NCI-H2196 (cell line): ENCODE results near the gene CREB3L2.
"Not testable (repeated sequence)": the region's sequence is repeated elsewhere in the genome, so short reads cannot be mapped to it uniquely, and the experiment has no call there.

Experiments
- DNase-seq: peaks from one replicate; lab custom pipeline; 2025; ENCODE audit not compliant: unreplicated experiment; lab: John Stamatoyannopoulos, UW

The CREB3L2 gene

DNA sequence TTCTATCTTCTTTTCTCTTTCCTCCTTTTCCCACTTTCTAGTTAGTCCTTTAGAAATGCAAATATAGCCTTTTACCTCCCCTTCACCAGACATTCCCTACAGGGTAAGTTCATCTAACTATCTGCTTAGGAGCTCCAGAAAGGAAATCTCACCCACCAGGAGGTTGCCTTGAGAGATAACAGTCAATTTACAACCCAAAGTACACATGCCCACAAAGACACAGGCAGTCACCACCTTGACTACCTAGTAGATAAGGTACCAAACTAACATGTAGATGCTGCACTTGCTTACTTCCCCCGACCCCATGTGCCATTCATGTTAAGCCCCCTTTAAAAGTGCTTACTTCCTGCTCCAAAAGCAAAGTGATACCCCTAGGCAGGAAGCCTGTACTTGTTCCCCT lies 12.8 kb upstream of the CREB3L2 start:
- DNase-seq, result no peak

- DNase-seq, result not testable (repeated sequence)
Measured at GRCh38 chr7:138014201-138014600, 12.3 kb upstream of the CREB3L2 start.

- DNase-seq, result no peak
Measured at GRCh38 chr7:138009350-138009653, 7.4 kb upstream of the CREB3L2 start.

- DNase-seq, result peak; percentile 70
Measured at GRCh38 chr7:138008588-138009349, 6.9 kb upstream of the CREB3L2 start.

DNA sequence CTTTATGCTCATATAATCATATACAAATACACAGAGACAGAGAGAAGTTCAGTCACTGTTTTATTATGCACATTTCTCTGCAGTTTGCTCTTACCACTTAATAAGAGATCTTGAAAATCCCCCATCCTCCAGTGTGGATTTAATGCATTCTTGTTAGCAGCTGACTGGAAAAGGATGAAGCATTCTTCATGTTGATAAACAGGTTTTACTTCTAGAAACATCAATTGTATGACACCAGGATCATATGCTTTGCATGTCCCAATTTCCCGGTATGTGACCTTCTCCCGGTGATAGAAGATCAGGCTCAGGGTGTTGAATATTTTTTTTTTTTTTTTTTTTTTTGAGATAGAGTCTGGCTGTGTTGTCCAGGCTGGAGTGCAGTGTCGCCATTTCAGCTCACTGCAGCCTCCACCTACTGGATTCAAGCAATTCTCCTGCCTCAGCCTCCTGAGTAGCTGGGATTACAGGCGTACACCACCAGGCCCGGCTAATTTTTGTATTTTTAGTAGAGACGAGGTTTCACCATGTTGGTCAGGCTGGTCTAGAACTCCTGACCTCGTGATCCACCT lies 6.2 kb upstream of the CREB3L2 start:
- DNase-seq, result no peak

- no peak for DNase-seq
Measured at GRCh38 chr7:138006106-138006505, 4.2 kb upstream of the CREB3L2 start.

- DNase-seq, result no peak
Measured at GRCh38 chr7:138004936-138005335, 3.0 kb upstream of the CREB3L2 start.

DNA sequence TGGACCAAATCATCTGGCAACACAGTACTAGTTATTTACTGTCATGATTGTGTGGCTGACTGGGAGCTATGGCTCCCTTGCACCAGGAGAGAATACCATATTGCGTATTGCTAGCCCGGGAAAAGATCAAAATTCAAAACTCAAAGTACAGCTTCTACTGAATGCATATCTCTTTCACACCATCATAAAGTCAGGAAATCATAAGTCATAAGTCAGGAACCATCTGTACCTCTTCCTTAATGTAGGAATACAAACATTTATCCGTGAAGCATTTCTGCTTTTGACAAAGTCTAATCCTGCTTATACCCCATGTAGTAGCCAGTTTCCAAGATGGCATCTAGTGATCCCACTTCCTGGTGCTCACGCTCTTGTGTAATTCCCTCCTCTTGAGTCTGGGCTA lies 2.2 kb upstream of the CREB3L2 start:
- no peak for DNase-seq

DNA sequence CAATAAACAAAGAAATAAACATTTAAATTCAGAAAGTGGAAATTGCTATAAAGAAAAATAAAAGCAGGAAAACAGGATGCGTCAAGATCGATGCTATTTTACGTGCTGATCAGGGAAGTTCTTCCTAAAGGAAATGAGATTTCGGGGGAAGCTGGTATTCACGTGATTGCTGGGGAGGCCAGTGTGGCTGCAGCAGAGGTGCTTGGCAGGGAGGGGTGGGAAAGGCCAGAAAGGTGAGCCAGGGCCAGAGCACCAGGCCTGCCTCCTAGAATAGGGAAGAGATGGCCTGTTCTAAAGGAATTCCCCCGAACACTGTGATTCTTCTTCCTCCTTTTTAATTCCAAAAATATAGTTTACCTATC lies 923 bp upstream of the CREB3L2 start:
- DNase-seq, result no peak

GRCh38 chr7:138002096-138002827 lies 376 bp upstream of the CREB3L2 start:
- peak; percentile 98 for DNase-seq

GRCh38 chr7:138000081-138000701 lies 1.7 kb downstream of the CREB3L2 start:
- DNase-seq, result no peak

DNA sequence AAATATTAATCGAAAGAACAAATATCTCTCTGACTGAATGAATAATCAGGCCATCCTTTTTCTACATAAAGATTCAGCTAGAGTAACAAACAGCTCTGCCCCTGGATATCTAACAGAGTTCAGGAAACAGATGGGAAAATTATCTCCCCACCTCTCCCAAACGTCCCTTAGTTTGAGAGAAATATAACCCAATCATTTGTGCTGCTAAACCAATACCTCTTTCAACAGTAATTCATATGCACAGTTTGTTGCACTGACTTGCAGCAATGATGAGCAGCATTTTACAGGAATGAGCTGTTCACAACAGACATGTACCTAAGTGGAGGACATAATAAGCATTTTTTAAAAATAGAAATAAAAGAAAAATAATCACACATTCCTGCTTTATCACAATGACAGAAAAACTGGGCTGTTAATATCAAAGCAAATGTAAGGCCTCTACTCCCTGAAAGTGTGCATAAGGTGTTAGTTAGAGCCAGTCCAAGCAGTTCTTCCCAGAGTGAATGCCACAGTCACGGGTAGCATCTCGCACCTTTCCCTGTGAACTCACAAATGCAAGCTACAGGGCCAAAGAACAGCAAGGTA lies 2.3 kb downstream of the CREB3L2 start:
- no peak for DNase-seq

DNA sequence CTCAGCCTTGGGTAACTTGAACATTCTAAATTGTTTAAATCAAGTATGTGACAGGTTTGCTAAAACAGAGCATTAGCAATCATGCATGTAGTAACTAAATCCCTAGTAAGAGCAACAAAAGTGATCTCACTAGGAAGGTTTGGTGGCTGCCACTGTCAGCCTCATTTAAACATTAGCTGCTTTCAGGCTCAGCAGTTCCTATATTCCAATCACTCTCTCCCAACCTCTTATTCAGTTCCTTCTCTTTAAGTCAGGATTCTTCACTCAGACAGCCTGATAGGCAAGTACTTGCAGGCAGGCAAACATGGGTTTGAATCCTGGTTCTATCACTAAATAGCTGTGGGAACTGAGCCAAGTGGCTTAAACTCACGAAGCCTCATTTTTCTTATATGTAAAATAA lies 3.6 kb downstream of the CREB3L2 start:
- no peak for DNase-seq

DNA sequence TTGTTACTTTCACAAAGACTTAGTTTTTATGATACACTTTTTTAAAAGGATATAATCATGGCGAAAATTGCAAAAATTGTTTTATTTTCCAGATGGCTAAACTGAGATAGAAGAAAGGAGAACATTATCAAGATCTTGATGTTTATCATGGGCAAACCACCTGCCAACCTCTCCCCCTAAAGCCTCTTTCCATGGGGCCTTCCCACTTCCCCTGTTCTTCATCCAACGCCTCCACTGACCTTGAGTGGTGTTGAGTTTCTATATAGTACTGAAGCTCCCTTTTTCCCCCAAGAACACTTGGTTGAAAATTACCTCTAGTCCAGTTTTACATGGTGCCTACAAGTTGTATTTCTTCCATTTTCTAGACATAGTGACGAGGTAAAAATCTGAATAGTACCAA lies 5.0 kb downstream of the CREB3L2 start:
- DNase-seq, result no peak

- no peak for DNase-seq
Measured at GRCh38 chr7:137996386-137996851, 5.5 kb downstream of the CREB3L2 start.

DNA sequence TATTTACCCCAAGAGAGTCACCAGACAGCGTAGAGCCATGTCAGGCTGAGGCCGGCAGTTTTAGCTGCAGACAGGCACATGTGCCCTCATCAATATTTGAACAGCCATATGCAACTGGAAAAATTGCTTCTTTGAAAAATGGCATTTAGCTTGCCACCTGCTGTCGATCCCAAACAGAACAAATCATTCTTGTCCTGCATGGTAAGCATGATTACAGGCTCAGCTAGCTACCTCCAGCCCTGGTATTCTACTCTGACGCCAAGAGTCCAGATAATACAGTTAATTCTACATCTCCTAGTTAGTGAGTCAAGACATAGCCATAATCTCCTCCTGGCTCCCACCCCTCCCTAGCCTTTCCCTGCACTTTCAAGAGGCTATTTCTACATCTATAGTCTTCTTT lies 7.7 kb downstream of the CREB3L2 start:
- no peak for DNase-seq

- no peak for DNase-seq
Measured at GRCh38 chr7:137993395-137993743, 8.5 kb downstream of the CREB3L2 start.

- DNase-seq, result no peak
Measured at GRCh38 chr7:137992550-137993394, 9.1 kb downstream of the CREB3L2 start.

DNA sequence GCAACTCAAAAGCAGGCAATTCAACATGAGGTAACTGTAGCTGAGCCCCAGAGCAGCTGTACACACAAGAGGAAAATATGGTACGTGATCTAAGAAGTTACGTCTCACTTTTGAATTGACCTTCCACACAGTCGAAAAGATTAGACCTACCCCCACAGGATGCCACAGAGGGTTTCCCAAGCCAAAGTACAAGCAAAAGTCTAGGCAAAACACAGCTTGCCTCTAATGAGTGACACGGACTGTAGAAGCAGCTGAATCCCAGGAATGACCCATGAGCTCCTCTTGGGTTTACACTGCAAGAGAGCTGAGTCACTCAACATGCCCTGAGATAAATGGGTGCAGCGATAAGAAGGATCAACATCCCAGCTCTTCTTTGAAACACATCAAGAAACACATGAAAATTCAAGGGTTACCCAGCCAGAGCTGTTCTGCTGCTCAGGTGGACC lies 9.8 kb downstream of the CREB3L2 start:
- no peak for DNase-seq

DNA sequence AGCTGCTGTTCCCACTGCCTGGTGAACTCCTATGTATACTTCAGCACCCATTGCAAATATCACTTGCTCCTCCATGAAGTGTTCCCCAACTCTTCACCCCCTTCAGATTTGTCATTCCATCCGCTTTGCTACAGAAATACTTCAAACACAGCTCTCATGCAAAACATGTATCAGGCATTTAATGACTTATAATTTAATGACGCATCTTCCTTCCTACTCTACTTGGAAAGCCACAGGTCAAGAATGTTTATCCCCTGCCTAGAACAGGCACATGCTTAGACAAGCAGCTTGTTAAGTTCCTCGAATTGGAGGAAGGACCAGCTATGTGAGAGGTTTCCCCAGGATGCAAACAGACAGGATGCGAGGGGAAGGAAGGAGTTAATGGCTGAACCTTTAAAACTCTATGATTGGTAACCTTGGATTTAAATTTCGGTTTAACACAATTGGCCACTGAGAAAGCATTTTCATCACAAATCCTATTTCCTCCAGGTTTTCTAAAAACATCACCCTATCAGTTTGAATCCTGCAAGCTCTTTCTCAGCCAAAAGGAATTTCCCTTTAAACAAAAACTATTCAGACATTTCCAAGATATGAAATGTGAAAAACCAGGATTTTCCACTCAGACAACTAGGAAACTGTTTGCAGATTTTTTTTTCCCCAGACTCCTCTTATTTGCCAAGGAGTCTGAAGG lies 11.5 kb downstream of the CREB3L2 start:
- no peak for DNase-seq
